HG02642 (cell line): Measurements from ENCODE around the gene SYCN.
"Not testable (repeated sequence)": the region's sequence is repeated elsewhere in the genome, so short reads cannot be mapped to it uniquely, and the experiment has no call there.

ENCODE experiments used
- ATAC-seq: cut with Tn5 transposase; IDR thresholded peaks from one replicate; pipeline ENCODE4 v1.9.1; 2021; ENCODE audit warnings: mild to moderate bottlenecking; ENCODE audit not compliant: unreplicated experiment, poor library complexity

The SYCN gene

GRCh38 chr19:39230096-39230764, 26.2 kb upstream of the SYCN start:
- ATAC-seq = no peak

GRCh38 chr19:39224910-39225309, 20.8 kb upstream of the SYCN start:
- ATAC-seq = no peak

GRCh38 chr19:39223703-39224279, 19.7 kb upstream of the SYCN start:
- no peak for ATAC-seq

GRCh38 chr19:39219108-39219507, 15.0 kb upstream of the SYCN start:
- not testable (repeated sequence) for ATAC-seq

GRCh38 chr19:39218230-39219007, 14.4 kb upstream of the SYCN start:
- no peak for ATAC-seq

- ATAC-seq = no peak
Measured at GRCh38 chr19:39217094-39217493, 13.0 kb upstream of the SYCN start.

GRCh38 chr19:39215323-39215722, 11.3 kb upstream of the SYCN start:
- not testable (repeated sequence) for ATAC-seq

GRCh38 chr19:39212375-39212742, 8.3 kb upstream of the SYCN start:
- no peak for ATAC-seq

GRCh38 chr19:39211731-39212374, 7.8 kb upstream of the SYCN start:
- ATAC-seq = no peak

GRCh38 chr19:39209196-39209595, 5.1 kb upstream of the SYCN start:
- ATAC-seq = no peak

GRCh38 chr19:39208175-39208795, 4.2 kb upstream of the SYCN start:
- no peak for ATAC-seq

- no peak for ATAC-seq
Measured at GRCh38 chr19:39207293-39207836, 3.3 kb upstream of the SYCN start.

GRCh38 chr19:39206122-39206521, 2.1 kb upstream of the SYCN start:
- ATAC-seq = no peak

GRCh38 chr19:39205449-39205764, 1.3 kb upstream of the SYCN start:
- no peak for ATAC-seq

- ATAC-seq = no peak
Measured at GRCh38 chr19:39202998-39203355, 1.1 kb downstream of the SYCN start.

GRCh38 chr19:39200803-39201115, 3.3 kb downstream of the SYCN start:
- no peak for ATAC-seq

GRCh38 chr19:39200066-39200802, 3.8 kb downstream of the SYCN start:
- no peak for ATAC-seq

GRCh38 chr19:39199025-39199424, 5.0 kb downstream of the SYCN start:
- no peak for ATAC-seq

- ATAC-seq = no peak
Measured at GRCh38 chr19:39197808-39198207, 6.3 kb downstream of the SYCN start.

GRCh38 chr19:39196860-39197562, 7.1 kb downstream of the SYCN start, which contains the start of gene NCCRP1:
Gene NCCRP1, plus strand, starts transcription at chr19:39196964. Its CDS starts 19 bp downstream, at chr19:39196983.
- no peak for ATAC-seq
